NB4 (cell line): ENCODE data around the gene PJA1.
A peak's percentile ranks its signal among the peaks of the same experiment; 100 is the strongest.

Experiments
- DNase-seq: peaks from one replicate; pipeline ENCODE4 v3.0.0; 2010; ENCODE audit warnings: low read depth
- H3K4me3 ChIP-seq: one replicate; pipeline ENCODE4 v1.5.1; 2011; ENCODE audit warnings: mild to moderate bottlenecking, low read depth, low read length, moderate library complexity
- CTCF ChIP-seq: IDR thresholded peaks from one replicate; pipeline ENCODE4 v1.5.1; 2012; ENCODE audit warnings: low read depth, low read length
- MAX ChIP-seq: IDR thresholded peaks from 2 replicates; pipeline ENCODE4 v1.6.1; 2011; ENCODE audit warnings: low read depth, low read length
- MYC ChIP-seq: IDR thresholded peaks from 2 replicates; pipeline ENCODE4 v1.6.1; 2011; ENCODE audit warnings: low read depth, low read length
- POLR2A ChIP-seq: IDR thresholded peaks from 2 replicates; pipeline ENCODE4 v1.6.1; 2011; ENCODE audit warnings: mild to moderate bottlenecking; ENCODE audit not compliant: insufficient read length; ENCODE audit errors: extremely low read depth

The PJA1 gene

GRCh38 chrX:69125094-69125493 lies 40.2 kb downstream of the PJA1 start:
- no peak overlapping the region for H3K4me3 ChIP-seq
- DNase-seq = no peak
- no peak for TF ChIP-seq MAX

- H3K4me3 ChIP-seq = no peak overlapping the region
- DNase-seq = no peak
- TF ChIP-seq CTCF = no peak
- TF ChIP-seq POLR2A = no peak
- TF ChIP-seq MAX = no peak
- TF ChIP-seq MYC = no peak
These were observed 41.1 kb downstream of the PJA1 start for GRCh38 chrX:69124108-69124507.

- no peak overlapping the region for H3K4me3 ChIP-seq
- TF ChIP-seq POLR2A (no peak), CTCF (no peak), MYC (no peak), MAX (no peak)
- DNase-seq = no peak
These were observed 41.8 kb downstream of the PJA1 start for GRCh38 chrX:69123481-69123880.

- DNase-seq = peak; percentile 63
- TF ChIP-seq MAX (no peak), MYC (no peak), CTCF (no peak), POLR2A (no peak)
These were observed 43.8 kb downstream of the PJA1 start for GRCh38 chrX:69121321-69122000.

GRCh38 chrX:69120476-69120875 lies 44.8 kb downstream of the PJA1 start:
- no peak overlapping the region for H3K4me3 ChIP-seq
- no peak for DNase-seq
- no peak for TF ChIP-seq MAX
- TF ChIP-seq POLR2A = no peak
- TF ChIP-seq CTCF = no peak
- TF ChIP-seq MYC = no peak

More at GRCh38 chrX:69121321-69122000, 43.8 kb downstream of the PJA1 start:
- no peak overlapping the region for H3K4me3 ChIP-seq

GRCh38 chrX:69119122-69119521 lies 46.1 kb downstream of the PJA1 start:
- H3K4me3 ChIP-seq = no peak overlapping the region
- peak; percentile 42 for DNase-seq
- TF ChIP-seq CTCF (peak; percentile 13), POLR2A (no peak)
